GM19452 (cell line): Measurements from ENCODE around the gene C20orf144.

Source experiments
- ATAC-seq: cut with Tn5 transposase; IDR thresholded peaks from one replicate; pipeline ENCODE4 v1.9.1; 2021; ENCODE audit not compliant: unreplicated experiment

C20orf144 gene

DNA sequence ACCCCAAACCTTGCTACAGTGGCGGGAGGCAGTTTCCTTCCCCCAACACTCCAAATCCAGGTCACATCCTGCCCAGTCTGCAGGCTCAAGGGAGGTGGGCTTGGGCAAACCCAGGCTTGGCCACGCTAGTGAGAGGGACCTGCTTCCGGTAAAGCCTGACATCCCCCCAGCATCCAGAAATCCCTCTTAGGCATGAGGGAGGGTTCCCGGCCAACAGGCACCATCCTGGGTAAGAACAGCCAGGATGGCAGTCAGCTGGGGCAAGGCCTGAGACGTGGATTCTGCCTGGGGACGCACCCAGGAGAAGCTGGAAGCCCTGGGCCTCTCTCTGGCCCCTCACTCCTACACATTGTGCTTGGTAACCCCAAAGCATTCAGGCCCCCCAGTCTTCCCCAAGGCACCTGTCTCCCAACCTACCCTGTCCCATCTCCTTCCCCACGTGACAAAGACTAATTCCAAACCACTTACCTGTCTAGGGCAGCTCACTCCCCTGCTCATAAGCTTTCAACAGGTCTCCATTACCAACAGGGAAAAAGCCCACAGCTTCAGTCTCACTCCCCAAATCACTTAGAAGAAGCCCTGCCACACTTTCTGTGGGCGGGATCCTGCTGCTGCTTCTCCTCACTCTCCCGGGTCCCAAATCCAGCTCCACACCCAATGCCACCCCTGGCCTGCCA, 2.1 kb downstream of the C20orf144 start:
- no peak for ATAC-seq

- no peak for ATAC-seq
Observed at GRCh38 chr20:33664762-33665144, 2.6 kb downstream of the C20orf144 start.

DNA sequence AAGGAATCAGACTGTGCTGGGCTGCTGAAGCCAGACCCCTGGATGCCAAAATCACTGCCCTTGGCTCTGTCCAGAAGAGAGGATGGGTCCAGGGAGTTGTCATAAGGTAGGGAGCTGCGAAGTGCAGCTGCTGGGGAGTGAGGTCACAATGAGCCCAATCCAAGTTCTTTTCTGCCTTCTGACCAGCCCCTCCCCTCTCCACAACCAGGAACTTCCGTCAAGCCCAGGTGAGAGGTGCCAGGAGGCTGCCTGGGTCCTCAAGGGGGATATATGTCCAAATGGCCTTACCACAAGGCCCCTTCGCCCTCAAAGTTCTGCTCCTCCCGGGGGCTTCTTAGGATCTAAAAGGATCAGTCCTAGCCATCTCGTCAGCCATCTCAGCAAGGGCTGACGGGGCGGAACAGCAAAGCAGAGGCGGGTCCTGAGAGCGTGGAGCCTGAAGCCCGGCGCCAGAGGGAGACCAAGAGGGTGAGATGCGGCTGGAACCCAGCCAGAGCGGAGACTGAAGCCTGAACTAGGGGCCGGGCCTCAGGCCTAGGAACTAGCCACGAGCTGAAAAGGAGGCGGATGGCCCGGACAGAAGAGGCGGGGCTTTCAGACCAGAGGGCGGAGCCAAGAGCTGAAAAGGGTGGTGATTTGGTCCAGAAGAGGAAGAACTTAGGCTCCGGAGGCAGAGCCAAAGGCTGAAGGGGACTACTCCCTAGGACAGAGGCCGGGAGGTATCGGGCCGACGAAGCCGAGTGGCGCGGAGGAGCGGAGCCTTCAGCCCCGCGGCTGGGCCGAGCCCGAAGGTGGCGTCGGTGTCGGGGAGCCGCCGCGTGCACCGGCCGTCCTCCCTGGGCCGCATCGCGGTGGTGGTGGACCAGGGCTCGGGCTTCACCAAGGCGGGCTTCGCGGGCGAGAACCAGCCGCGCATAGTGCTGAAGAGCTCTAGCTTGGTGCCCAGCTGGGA, 4.4 kb downstream of the C20orf144 start, which contains the start of gene ACTL10:
Gene ACTL10, plus strand, starts transcription at position 651 of the 952 bp plus-strand sequence. CDS start 555 bp downstream, outside the sequence.
- peak; percentile 56 for ATAC-seq

DNA sequence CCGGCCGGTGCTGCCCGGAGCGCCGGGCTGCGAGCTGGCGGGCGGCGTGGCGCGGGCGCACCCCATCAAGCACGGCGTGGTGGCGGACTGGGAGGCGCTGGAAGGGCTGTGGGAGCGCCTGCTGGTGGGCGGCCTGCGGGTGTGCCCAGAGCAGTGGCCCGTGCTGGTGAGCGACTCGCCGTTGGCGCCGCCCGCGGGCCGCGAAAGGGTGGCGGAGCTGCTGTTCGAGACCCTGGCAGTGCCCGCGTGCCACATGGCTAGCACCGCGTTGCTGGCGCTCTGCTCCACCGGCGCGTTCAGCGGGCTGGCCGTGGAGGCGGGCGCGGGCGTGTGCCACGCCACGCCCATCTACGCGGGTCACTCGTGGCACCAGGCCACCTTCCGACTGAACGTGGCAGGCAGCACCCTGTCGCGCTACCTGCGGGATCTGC, 5.1 kb downstream of the C20orf144 start:
- ATAC-seq, result peak; percentile 13

DNA sequence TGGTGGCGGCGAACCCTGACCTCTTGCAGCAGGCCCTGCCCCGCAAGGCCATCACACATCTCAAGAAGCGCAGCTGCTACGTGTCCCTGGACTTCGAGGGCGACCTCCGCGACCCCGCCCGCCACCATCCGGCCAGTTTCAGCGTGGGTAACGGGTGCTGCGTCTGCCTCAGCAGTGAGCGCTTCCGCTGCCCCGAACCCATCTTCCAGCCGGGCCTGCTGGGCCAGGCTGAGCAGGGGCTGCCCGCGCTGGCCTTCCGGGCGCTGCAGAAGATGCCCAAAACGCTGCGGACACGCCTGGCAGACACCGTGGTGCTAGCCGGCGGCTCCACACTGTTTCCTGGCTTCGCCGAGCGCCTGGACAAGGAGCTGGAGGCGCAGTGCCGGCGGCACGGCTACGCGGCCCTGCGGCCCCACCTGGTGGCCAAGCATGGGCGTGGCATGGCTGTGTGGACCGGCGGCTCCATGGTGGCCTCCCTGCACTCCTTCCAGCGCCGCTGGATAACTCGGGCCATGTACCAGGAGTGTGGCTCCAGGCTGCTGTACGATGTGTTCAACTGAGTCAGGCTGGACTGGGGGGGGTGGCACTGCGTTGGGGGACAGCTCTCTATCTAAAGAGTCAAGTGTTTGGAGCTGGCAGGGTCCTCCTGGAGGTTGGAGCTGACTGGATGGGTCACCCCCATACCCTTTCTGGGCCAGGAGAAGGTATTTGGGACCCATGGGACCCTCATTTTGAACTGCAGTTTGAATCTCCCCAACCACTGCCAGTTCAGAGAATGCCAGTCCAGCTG, 5.7 kb downstream of the C20orf144 start:
- ATAC-seq, result peak; percentile 48

DNA sequence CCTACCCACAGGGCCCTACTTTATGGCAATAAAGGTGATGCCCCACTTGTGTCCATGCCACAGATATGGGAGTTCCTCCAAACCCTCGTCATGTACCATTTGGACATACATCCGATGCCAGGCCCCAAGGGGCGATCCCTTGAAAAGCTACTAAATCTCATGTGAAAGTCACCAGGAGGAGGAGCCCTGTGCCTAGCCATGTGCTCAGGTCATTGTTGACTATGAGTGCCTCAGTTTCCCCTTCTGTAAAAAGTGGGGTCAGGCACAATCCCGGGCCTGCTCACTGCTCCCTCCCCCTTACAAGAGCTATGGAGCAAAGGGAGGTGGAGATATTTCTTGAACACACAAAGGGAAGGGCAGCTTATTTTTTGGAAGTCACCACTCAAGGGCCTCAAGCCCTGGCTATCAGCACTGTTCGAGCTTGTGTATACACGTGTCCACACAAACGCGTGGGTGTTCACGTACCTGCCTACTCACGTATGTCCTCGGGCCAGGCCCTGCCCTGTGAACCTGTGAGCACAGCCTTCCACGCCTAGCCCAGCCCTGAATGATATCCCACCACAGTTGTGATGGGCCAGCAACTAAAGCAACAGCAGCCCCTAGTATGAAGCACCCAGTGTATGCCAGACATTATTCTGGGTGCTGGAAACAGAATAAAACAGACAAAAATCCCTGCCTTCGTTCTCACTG, 6.5 kb downstream of the C20orf144 start:
- no peak for ATAC-seq

DNA sequence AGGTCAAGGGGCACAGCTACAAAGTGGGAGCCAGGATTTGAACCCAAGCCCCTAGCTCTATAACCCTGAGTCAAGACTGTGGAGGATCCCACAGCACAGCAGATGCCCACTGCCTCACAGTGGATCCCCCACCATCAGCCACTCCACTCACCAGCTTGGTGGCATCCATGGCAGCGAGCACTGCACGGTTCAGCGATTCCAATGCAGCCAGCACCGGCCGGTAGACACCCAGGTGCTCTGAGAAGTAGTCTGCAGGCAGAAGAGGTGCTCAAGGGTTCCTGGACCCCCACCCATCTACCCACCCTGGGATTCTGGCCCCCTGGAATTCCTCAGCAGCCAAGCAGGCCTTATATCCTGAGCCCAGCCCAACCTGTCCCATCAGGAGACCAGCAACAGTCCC, 7.1 kb downstream of the C20orf144 start:
- ATAC-seq, result no peak

DNA sequence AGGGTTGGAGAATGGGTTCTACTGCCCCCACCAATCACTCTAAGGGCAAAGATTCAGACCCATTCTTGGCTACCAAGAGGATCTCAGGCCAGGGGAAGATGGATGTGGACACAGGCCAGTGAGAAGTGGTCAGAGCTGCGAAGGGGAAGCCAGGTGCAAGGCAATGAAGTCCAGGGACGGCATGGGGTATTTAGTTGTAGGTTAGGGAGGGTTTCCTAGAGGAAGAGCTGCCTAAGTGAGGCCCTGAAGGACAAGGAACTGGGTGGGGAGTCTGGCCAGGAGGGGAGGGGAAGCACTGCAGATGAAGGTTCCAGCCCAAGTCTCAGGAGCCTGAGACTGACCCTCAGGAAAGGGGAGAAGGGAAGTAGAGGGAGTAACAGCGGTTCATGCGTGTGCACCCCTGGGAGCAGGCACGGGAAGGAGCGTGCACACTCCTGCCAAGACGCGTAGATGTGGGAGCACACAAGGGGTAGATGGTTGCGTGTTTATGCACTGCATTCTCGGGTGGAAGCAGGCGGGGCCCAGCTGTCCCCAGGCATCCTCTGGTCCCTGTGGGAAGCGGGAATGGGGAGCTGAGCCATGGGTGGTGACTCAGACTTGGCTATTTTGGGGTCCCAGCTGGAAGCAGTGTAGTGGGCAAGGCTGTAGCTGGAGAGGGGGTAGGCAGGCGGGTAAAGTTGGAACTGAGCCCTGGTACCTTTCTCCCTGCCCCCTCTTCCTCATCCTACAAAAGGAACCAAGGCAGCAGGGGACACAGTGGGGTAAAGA, 7.9 kb downstream of the C20orf144 start:
- ATAC-seq, result no peak

DNA sequence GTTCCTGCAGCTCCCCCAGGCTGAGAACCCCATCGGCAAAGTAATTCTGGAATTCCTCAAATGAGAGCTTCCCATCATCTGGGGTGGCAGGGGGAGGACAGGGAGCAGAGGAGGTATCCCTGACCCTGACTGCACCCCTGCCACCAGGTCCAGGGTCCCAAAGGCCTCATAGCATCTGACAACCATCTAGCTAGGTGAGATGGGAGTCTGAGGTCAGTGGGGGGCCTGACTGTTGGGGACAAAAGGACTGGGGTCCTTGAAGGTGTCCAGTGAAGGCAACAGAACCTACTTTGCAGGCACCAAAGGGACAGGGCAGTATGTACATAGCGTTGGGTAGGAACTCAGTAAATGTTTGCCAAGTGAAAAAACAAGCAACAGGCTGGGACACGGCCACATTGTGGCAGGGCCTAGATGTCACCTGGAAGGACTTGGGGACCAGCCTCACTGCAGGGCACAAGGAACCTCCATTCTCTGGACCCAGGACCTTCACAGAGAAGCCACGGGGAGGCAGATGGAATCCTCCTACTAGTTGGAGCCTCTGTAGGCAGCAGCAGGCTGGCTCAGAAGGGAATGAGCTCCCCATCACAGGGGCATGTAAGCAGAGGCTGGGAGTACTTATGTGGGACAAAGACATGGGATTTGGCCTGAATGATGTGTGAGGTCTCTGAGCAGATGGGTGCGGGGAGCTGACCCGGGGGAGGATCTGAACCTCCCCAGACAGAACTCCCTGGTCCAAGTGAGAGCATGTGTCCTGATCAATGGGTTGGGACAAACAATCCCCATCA, 8.8 kb downstream of the C20orf144 start:
- no peak for ATAC-seq

DNA sequence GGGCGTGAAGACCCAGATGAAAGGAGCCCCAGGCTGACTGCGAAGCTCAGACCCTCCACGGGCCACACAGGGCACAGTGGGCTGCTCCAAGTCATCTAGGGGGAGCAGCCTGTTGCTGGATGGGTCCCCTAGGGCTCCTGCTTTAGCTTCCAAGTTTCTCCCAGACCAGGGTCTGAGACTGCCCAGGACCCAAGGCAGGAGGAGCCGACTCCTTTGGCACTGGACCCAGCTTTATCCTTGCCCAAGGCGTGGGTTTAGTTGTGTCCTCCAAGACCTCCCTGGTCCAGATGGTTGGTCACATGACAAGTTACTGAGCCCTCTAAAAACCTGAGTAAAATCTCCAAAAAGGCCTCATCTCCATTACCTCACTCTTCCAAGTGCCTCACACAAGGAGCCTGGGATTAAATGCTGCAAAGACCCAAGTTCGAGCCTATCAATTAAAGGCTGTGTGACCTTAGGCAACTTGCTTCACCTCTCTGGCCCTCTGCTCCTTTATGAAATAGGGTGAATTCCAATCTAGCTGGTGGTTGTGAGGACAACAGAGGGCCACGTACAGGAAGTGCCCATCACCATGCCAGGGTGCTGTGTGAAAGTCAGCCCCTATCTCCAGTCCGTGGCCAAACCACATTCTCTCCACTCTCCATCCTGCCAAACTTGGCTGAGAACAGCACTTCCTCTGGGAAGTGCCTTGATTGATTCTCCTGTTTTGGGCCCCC, 9.6 kb downstream of the C20orf144 start:
- no peak for ATAC-seq

GRCh38 chr20:33672426-33673113, 10.4 kb downstream of the C20orf144 start:
- no peak for ATAC-seq

DNA sequence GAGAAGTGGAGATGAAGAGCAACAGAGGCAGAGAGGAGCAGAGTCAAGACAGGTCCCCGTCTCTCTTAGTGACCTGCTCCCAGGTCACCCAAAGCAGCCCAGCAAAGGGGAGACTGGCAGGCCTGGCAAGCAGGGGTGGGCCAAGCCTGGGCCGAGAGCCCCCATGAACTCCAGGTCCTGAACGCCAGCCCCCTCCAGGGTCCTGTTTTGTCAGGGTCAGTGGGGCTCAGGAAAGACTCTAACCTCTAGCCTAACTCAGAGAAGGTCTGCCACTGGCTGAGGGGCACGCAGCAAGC, 10.9 kb downstream of the C20orf144 start:
- ATAC-seq, result no peak

- peak; percentile 35 for ATAC-seq
Observed at GRCh38 chr20:33673410-33674293, 11.5 kb downstream of the C20orf144 start.

GRCh38 chr20:33674294-33675135, 12.4 kb downstream of the C20orf144 start, which contains the start of gene NECAB3:
NECAB3 (minus strand) TSS chr20:33674428; CDS start chr20:33674352, 76 bp downstream.
- ATAC-seq, result peak; percentile 54

DNA sequence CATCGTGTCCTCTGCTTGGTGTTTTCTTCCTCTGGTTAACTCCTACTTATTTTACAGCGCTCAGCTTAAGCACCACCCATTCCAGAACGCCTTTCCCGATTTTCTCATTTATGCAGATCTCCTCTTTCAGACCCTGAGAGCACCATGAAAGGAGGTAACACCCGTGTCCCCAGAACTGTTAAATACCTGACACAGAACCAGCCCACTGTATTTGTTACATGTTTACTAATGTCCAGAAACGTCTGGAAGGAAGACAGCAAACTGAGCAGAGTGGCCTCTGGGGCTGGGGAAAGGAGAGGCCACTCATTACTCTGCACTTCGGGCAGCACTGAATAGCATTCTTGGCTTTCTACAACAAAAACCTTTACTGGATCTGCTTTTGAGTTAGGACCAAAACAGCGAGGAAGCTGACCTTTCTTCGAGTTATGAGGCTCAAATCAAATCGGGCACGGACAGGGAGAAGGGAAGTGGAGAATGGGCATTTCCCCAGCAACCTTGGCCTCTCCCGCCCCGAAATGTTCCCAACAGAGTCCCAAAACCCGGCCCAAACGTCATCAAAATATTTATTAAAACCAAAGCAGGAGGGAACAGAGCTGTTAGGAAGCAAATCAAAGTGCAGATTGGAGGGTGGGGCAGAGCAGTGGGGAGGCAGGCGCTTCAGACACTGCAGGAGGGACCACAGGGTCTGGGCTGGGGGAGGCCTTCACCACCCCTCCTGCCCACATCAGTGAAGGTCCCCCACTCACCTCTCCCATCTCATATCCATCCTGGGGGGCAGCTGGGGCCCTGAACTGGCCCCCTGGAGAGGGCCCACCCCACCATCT, 13.2 kb downstream of the C20orf144 start:
- ATAC-seq, result no peak
